ENCODE data around the gene UNC5CL. TPM values are rescaled to one million over a fixed set of nuclear protein-coding genes. Genes with fewer than 3 reads are reported as not detected.
A peak's percentile ranks its signal among the peaks of the same experiment; 100 is the strongest.

The UNC5CL gene
- total RNA-seq, 1 donor from 2014 or later = 2.2 TPM

GRCh38 chr6:40998661-40999060 is 40.4 kb downstream of the UNC5CL start:
- no peak for DNase-seq (ENCODE audit: low read depth)
- TF ChIP-seq, protein P1, sequence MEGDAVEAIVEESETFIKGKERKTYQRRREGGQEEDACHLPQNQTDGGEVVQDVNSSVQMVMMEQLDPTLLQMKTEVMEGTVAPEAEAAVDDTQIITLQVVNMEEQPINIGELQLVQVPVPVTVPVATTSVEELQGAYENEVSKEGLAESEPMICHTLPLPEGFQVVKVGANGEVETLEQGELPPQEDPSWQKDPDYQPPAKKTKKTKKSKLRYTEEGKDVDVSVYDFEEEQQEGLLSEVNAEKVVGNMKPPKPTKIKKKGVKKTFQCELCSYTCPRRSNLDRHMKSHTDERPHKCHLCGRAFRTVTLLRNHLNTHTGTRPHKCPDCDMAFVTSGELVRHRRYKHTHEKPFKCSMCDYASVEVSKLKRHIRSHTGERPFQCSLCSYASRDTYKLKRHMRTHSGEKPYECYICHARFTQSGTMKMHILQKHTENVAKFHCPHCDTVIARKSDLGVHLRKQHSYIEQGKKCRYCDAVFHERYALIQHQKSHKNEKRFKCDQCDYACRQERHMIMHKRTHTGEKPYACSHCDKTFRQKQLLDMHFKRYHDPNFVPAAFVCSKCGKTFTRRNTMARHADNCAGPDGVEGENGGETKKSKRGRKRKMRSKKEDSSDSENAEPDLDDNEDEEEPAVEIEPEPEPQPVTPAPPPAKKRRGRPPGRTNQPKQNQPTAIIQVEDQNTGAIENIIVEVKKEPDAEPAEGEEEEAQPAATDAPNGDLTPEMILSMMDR (conservative IDR thresholded peaks at IDR 0.05; ENCODE audit: low read depth, low read length) = no peak
- no peak overlapping the region for H3K4me3 ChIP-seq (ENCODE audit: low read depth, low read length)

DNA sequence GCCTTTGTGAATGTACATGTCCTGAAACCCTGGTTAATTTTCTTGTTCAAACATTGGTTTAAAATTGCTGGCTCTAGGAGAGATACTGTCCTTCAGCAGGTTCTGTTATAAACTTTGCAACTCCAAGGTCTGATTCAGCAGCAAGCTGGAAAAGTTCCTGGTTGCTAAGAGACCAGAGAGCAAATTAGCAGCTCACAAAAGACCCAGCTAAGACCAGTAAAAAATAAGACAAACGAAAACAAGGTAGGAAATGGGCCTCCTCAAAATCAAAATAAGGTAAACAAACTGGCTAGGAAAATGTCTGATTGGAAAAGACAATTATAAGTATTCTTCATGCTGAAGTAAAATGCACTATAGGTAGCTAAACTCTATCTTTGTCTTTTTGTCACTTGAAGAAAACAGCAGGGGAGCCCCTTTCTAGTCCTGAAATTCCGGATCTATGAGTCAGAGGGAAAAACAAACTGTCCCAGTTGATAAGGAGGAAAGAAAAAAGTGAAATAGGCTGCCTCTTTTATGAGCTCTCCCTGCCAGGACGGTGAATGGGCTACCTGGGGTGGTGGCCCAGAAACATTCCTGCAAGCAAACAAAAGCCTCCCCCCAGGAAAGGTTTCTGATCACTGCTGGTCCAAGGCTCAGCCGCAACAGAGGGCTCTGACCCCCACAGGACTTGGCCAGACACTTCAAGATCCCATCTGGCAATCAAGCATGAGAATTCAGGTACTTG is 41.6 kb downstream of the UNC5CL start:
- TF ChIP-seq, protein P1 (conservative IDR thresholded peaks at IDR 0.05; ENCODE audit: low read depth, low read length) = no peak
- H3K4me3 ChIP-seq (ENCODE audit: low read depth, low read length) = no peak overlapping the region
- peak; percentile 61 for DNase-seq (ENCODE audit: low read depth)

GRCh38 chr6:40996591-40997233 is 42.3 kb downstream of the UNC5CL start:
- TF ChIP-seq, protein P1 (conservative IDR thresholded peaks at IDR 0.05; ENCODE audit: low read depth, low read length) = no peak
- DNase-seq (ENCODE audit: low read depth) = no peak
- no peak overlapping the region for H3K4me3 ChIP-seq (ENCODE audit: low read depth, low read length)

- H3K4me3 ChIP-seq (ENCODE audit: low read depth, low read length) = no peak overlapping the region
- DNase-seq (ENCODE audit: low read depth) = no peak
- TF ChIP-seq, protein P1 (conservative IDR thresholded peaks at IDR 0.05; ENCODE audit: low read depth, low read length) = no peak
These were observed 46.3 kb downstream of the UNC5CL start for GRCh38 chr6:40992746-40993145.

DNA sequence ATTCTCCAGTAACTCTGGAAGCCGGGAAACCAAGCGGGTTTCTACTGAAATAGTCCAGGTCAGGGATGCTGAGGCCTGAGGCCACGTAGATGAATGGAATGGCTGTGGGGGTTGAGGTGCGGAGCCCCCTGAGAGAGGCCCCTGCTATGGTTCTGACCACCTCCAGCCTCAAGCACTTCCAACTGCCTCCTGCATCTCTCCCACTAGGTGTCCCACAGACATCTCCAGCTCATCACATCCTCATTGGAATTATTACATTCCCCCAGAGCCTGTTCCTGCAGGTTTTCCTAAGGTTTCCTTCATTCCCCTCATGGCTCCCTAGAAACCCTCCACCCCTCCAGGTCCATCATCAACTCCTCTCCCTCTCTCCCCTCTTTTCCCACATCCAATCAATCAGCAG is 48.7 kb downstream of the UNC5CL start:
- TF ChIP-seq, protein P1 (conservative IDR thresholded peaks at IDR 0.05; ENCODE audit: low read depth, low read length) = peak; percentile 32
- no peak overlapping the region for H3K4me3 ChIP-seq (ENCODE audit: low read depth, low read length)

DNA sequence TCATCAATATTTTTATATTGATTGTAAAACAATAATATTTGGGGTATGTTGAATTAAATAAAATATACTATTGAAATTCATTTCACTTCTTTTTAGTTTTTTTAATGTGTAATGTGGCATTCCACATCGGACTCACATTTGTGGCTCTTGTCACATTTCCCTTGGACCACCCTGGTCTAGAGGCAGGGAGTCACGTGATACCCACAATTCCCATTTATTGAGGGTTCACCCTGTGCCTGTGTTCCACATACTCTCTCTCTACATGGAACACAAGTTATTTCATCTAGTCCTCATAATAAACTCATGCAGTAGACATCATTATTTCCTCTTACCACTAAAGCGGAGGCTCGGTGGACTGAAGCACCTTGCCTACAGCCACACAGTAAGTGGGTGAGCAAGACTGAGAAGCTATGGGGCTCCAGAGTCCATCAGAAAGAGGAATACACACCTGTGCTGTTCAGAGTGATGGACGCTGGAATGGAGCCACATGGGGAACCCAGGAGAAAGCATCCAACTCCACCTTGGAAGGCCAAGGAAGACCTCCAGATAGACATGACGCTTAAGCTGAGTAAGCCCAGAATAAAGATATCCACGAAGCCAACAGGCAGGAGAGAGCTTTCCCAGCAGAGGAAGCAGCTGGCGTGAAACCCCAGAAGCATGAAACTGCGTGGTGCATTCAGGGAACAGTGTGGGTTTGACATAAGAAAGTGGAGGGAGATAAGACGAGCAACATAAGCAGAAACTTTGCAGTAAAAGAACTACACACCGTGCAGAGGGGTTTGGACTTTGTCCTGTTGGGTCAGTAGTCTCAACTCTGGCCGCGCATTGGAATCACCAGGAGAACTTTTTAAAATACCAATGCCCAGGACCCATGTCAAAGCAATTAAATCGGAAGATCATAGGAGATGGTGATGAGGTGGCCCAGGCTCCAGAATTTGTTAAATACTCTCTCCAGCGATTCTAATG is 49.5 kb downstream of the UNC5CL start:
- H3K4me3 ChIP-seq (ENCODE audit: low read depth, low read length) = no peak overlapping the region
- TF ChIP-seq, protein P1 (conservative IDR thresholded peaks at IDR 0.05; ENCODE audit: low read depth, low read length) = no peak
- DNase-seq (ENCODE audit: low read depth) = no peak

More for the DNA sequence above, 48.7 kb downstream of the UNC5CL start:
- DNase-seq (ENCODE audit: low read depth) = no peak

All from epithelial cell of proximal tubule (primary cell).